HS-27A (cell line): Measurements from ENCODE around the gene SORCS2.
"Not testable (repeated sequence)": the region's sequence is repeated elsewhere in the genome, so short reads cannot be mapped to it uniquely, and the experiment has no call there.

Experiments
- DNase-seq: peaks from one replicate; pipeline ENCODE4 v3.0.0-alpha.2; 2012; ENCODE audit warnings: low read depth, missing footprints

Gene SORCS2

GRCh38 chr4:7554905-7555304 lies 362.6 kb downstream of the SORCS2 start:
- DNase-seq, result no peak

GRCh38 chr4:7556558-7556957 lies 364.2 kb downstream of the SORCS2 start:
- no peak for DNase-seq

GRCh38 chr4:7557456-7557855 lies 365.1 kb downstream of the SORCS2 start:
- DNase-seq, result peak; percentile 17

- no peak for DNase-seq
Observed at GRCh38 chr4:7558436-7558835, 366.1 kb downstream of the SORCS2 start.

- DNase-seq, result no peak
Observed at GRCh38 chr4:7559316-7559715, 367.0 kb downstream of the SORCS2 start.

GRCh38 chr4:7559741-7560395 lies 367.5 kb downstream of the SORCS2 start:
- no peak for DNase-seq

- no peak for DNase-seq
Observed at GRCh38 chr4:7561557-7561956, 369.2 kb downstream of the SORCS2 start.

GRCh38 chr4:7564242-7564641 lies 371.9 kb downstream of the SORCS2 start:
- DNase-seq, result no peak

GRCh38 chr4:7565483-7565882 lies 373.1 kb downstream of the SORCS2 start:
- DNase-seq, result no peak

GRCh38 chr4:7569810-7570783 lies 377.8 kb downstream of the SORCS2 start:
- DNase-seq, result no peak

GRCh38 chr4:7571001-7571400 lies 378.7 kb downstream of the SORCS2 start:
- no peak for DNase-seq

GRCh38 chr4:7571701-7572100 lies 379.4 kb downstream of the SORCS2 start:
- no peak for DNase-seq

GRCh38 chr4:7572894-7573293 lies 380.6 kb downstream of the SORCS2 start:
- DNase-seq, result no peak

GRCh38 chr4:7573576-7574091 lies 381.3 kb downstream of the SORCS2 start:
- no peak for DNase-seq

- DNase-seq, result no peak
Observed at GRCh38 chr4:7574287-7575014, 382.1 kb downstream of the SORCS2 start.

- DNase-seq, result no peak
Observed at GRCh38 chr4:7575426-7575825, 383.1 kb downstream of the SORCS2 start.

- DNase-seq, result not testable (repeated sequence)
Observed at GRCh38 chr4:7577361-7578039, 385.2 kb downstream of the SORCS2 start.

- DNase-seq, result no peak
Observed at GRCh38 chr4:7581477-7581876, 389.1 kb downstream of the SORCS2 start.

- DNase-seq, result no peak
Observed at GRCh38 chr4:7582313-7583097, 390.2 kb downstream of the SORCS2 start.

GRCh38 chr4:7584098-7584497 lies 391.8 kb downstream of the SORCS2 start:
- DNase-seq, result no peak

- no peak for DNase-seq
Observed at GRCh38 chr4:7584606-7585159, 392.3 kb downstream of the SORCS2 start.
